HG02885 (cell line): ENCODE data around the gene CACNA1F.

Source experiments
- ATAC-seq: cut with Tn5 transposase; IDR thresholded peaks from one replicate; pipeline ENCODE4 v1.9.1; 2021; ENCODE audit warnings: mild to moderate bottlenecking; ENCODE audit not compliant: unreplicated experiment, poor library complexity

CACNA1F gene

DNA sequence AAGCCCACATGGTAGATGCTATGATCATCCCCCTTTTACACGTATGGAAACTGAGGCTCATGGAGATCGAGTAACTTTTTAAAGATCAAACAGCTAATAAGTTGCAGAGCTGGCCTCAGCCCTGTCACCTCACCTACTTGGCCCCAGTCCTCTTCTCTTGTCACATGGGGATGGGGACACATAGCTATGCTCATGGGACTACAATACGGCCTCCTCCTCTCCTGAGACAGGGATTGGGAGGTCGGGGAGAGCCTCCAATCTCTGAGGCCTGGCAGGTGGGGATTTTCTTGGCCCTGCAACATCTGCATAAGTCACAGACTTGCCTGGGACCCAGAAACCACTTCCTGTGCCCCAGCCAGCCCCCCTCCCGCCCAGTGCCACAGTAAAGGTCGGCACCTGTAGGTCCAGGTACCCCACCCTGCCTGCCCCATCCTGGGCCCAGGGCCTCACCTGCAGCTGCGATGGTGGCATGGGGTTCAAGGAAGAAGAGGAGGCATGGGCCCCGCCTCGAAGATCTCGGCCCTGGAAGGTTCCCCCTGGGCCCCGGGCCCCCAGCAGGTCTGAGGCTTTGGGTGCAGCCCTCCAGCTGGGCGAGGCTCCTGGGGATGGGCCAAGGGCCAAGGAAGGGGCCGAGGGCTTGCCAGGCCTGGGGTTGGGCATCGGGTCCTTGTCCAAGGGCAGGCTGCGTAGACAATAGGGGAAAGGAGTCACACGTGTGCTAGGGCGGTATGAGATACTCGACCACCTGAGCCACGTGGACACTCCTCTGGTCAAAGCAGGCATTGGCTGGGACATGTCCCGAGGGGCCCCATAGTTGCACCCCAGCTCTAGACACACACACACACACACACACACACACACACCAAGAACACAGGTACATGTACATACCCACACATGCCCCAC, 25.0 kb upstream of the CACNA1F start:
- ATAC-seq = no peak

- ATAC-seq = no peak
These were observed 24.1 kb upstream of the CACNA1F start for GRCh38 chrX:49257074-49257790.

GRCh38 chrX:49256268-49256995, 23.3 kb upstream of the CACNA1F start:
- no peak for ATAC-seq

DNA sequence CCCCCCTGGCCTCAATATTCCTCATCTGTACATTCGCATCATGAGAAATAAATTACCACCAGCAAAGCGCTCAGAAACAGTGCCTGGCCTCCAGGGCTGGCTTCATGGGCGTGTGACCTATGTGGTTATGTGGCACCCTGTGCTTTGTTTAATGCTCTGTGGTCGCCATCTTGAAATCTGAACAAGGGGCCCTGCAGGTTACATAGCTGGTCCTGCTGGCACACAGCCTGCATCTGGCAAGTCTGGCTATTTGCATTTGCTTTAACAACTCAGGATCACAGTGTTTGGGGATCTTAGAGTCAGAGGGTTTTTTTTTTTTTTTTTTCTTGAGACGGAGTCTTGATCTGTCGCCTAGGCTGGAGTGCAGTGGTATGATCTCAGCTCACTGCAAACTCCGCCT, 21.5 kb upstream of the CACNA1F start:
- ATAC-seq = no peak

- ATAC-seq = no peak
These were observed 18.2 kb upstream of the CACNA1F start for GRCh38 chrX:49251325-49251724.

- ATAC-seq = no peak
These were observed 17.4 kb upstream of the CACNA1F start for GRCh38 chrX:49250578-49250977.

- ATAC-seq = no peak
These were observed 16.9 kb upstream of the CACNA1F start for GRCh38 chrX:49250066-49250465.

DNA sequence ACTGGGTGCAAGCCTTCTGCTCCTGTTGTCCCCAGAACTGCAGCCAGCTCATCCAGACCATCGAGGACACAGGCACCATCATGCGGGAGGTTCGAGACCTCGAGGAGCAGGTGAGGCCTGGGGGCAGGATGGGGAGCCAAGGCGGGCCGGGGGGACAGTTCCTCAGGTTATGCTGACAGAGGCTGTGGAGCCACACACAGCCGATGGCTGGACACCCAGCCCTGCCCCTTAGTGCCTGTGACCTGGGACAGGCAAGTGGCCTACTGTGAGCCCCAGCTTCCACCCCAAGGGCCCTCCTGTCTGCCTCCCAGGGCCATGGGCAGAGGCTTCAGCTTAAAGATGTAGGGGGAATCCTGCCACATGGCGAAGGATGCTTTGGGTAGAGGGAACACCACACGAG, 16.5 kb upstream of the CACNA1F start:
- ATAC-seq = no peak

DNA sequence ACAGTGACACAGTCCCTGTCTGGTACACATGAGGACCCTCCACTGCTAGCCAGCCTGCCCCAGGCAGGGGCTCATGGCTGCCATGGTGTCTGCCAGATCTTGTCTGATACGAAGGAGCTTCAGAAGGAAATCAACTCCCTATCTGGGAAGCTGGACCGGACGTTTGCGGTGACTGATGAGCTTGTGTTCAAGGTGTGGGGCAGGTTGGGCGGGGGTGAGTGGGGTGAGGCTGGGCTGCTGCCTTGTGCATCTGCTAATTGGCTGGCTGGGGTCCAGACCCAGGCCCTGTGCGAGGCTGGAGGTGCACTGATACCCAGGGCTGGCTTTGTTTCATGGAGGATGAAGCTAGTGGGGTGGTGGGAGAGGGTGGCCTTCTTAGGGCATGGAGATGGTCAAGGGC, 15.9 kb upstream of the CACNA1F start:
- no peak for ATAC-seq

GRCh38 chrX:49247916-49248811, 15.0 kb upstream of the CACNA1F start:
- ATAC-seq = no peak

- no peak for ATAC-seq
These were observed 14.2 kb upstream of the CACNA1F start for GRCh38 chrX:49247346-49247745.

DNA sequence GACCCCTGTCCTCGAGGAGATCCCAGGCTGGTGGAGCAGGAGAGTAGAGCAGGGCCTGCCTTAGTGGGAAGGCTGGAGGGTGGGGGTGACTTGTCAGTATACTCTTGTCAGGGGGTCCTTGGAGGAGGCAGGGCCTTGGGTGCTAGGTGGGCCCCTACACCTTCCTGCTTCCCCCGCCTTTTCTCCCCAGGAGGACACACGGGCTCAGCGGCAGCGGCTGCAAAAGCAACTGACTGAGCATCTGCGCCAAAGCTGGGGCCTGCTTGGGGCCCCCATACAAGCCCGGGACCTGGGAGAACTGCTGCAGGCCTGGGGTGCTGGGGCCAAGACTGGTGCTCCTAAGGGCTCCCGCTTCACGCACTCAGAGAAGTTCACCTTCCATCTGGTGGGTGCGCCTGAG, 13.4 kb upstream of the CACNA1F start:
- no peak for ATAC-seq

- ATAC-seq = no peak
These were observed 11.1 kb upstream of the CACNA1F start for GRCh38 chrX:49244207-49244606.

DNA sequence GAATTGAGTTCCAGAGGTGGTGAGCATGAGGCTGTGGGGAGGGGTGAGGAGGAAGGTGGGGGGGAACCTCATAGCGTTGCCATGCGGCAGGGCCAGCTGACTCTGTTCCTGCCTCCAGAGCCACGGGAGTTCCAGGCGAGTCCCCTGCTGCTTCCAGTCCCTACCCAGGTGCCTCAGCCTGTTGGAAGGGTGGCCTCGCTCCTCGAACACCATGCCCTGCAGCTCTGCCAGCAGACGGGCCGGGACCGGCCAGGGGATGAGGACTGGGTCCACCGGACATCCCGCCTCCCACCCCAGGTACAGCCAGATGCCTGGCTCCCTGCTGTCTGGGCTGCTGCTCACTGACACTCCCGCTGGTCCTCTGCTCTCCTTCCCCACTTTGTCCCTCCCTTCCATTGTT, 10.0 kb upstream of the CACNA1F start:
- ATAC-seq = no peak

GRCh38 chrX:49242545-49243066, 9.5 kb upstream of the CACNA1F start:
- ATAC-seq = no peak

DNA sequence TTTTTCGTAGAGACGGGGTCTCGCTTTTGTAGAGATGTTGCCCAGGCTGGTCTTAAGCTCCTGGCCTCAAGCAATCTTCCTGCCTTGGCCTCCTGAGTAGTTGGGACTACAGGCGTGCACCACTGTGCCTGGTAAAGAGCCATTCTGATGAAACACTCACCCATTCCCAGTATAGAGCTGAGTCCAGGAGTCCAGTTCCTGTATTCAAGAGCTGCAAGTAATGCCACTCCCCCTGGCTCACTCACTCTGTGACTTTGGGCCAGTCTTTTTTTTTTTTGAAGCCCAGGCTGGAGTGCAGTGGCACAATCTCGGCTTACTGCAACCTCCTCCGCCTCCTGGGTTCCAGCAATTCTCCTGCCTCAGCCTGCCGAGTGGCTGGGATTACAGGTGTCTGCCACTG, 5.6 kb upstream of the CACNA1F start:
- no peak for ATAC-seq

GRCh38 chrX:49237060-49237459, 3.9 kb upstream of the CACNA1F start:
- ATAC-seq = no peak

GRCh38 chrX:49233887-49234555, 881 bp upstream of the CACNA1F start:
- no peak for ATAC-seq

- ATAC-seq = no peak
These were observed 615 bp downstream of the CACNA1F start for GRCh38 chrX:49232525-49232924.
